ENCODE measurements around the gene GJC1. TPM values are rescaled to one million over a fixed set of nuclear protein-coding genes. Genes with fewer than 3 reads are reported as not detected.

The GJC1 gene
- total and polyA plus RNA-seq, 2 of the 8 experiments (the other 6 are each of a cell fraction or from before 2014, with no cell fraction given): 29.1 to 154 TPM

- TF ChIP-seq BACH1 (IDR thresholded peaks at IDR 0.05; ENCODE audit: low read length) (no peak), SP2 (IDR thresholded peaks at IDR 0.05; ENCODE audit: low read length) (no peak)
Observed at GRCh38 chr17:44749980-44750318, 80.1 kb downstream of the GJC1 start (continued).

Data from H1 (cell line).